GM23338 (cell line): ENCODE results near the gene ZBTB45.

Source experiments
- CTCF ChIP-seq, 2 experiments: fragments of 200-600 bp in 1 of 2; sonication (generic) in 1 of 2; conservative IDR thresholded peaks; 2 replicates each; pipeline versions ENCODE4 v1.5.1 to v1.6.1; 2016 to 2017; ENCODE audit warnings: antibody characterized with exemption in 2 of 2, low read depth in 2 of 2, mild to moderate bottlenecking in 2 of 2, moderate library complexity in 1 of 2
- EZH2phosphoT487 ChIP-seq: fragments of 200-600 bp; sonication (generic); IDR thresholded peaks from one replicate; pipeline ENCODE4 v1.8.1; 2018; ENCODE audit warnings: antibody characterized with exemption; ENCODE audit not compliant: unreplicated experiment
- REST ChIP-seq: IDR thresholded peaks from one replicate; pipeline ENCODE4 v1.6.1; 2018; ENCODE audit warnings: antibody characterized with exemption; ENCODE audit not compliant: unreplicated experiment

- TF ChIP-seq CTCF (conservative IDR thresholded peaks at IDR 0.05; ENCODE audit: low read depth in 2 of 2) (no peak), EZH2phosphoT487 (no peak), REST (no peak)
These were observed 34.3 kb upstream of the ZBTB45 start for GRCh38 chr19:58553799-58554493.
